ENCODE results near the gene MGST2. TPM values are rescaled to one million over a fixed set of nuclear protein-coding genes. Genes with fewer than 3 reads are reported as not detected.

The MGST2 gene
- total RNA-seq, 1 experiment from 2014 or later = 39.0 TPM

- H3K4me1 ChIP-seq (ENCODE audit: insufficient read depth, low read length) = no peaks in the 10 kb centered on the region
- no peaks in the 10 kb centered on the region for H3K79me2 ChIP-seq (ENCODE audit: low read length)
- ChIA-PET CTCF (no interaction called here), POLR2A (ENCODE audit: unreplicated experiment) (no interaction called here)
- no peak overlapping the region for H3K27ac ChIP-seq (ENCODE audit: low read length)
- no TSS peak for BruUV-seq (replicated peaks)
- H3K27me3 ChIP-seq (ENCODE audit: low read length) = no peaks in the 10 kb centered on the region
- no peaks in the 10 kb centered on the region for H3F3A ChIP-seq (ENCODE audit: low read length, unreplicated experiment)
- H3K9ac ChIP-seq (ENCODE audit: low read length) = no peak overlapping the region
- H4K20me1 ChIP-seq (ENCODE audit: low read length) = no peaks in the 10 kb centered on the region
- DNase-seq (no peak), ATAC-seq (no peak)
- TF ChIP-seq EZH2phosphoT487 (IDR thresholded peaks at IDR 0.05; ENCODE audit: borderline replicate concordance, low read length) = no peak
- TF ChIP-seq, protein P1, sequence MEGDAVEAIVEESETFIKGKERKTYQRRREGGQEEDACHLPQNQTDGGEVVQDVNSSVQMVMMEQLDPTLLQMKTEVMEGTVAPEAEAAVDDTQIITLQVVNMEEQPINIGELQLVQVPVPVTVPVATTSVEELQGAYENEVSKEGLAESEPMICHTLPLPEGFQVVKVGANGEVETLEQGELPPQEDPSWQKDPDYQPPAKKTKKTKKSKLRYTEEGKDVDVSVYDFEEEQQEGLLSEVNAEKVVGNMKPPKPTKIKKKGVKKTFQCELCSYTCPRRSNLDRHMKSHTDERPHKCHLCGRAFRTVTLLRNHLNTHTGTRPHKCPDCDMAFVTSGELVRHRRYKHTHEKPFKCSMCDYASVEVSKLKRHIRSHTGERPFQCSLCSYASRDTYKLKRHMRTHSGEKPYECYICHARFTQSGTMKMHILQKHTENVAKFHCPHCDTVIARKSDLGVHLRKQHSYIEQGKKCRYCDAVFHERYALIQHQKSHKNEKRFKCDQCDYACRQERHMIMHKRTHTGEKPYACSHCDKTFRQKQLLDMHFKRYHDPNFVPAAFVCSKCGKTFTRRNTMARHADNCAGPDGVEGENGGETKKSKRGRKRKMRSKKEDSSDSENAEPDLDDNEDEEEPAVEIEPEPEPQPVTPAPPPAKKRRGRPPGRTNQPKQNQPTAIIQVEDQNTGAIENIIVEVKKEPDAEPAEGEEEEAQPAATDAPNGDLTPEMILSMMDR (conservative IDR thresholded peaks at IDR 0.05; ENCODE audit: low read depth, low read length) = no peak
- H3K4me2 ChIP-seq (ENCODE audit: low read length) = no peak overlapping the region
- H3K36me3 ChIP-seq (ENCODE audit: low read depth, low read length) = no peaks in the 10 kb centered on the region
- H2AFZ ChIP-seq (ENCODE audit: low read length) = no peak overlapping the region
- H3K9me3 ChIP-seq (ENCODE audit: low read length) = no peaks in the 10 kb centered on the region
- intact Hi-C loops (cut with micrococcal nuclease) = no loop called here
- H3K9me2 ChIP-seq (replicated peaks; ENCODE audit: low read length) = no peaks in the 10 kb centered on the region
- H3K4me3 ChIP-seq (ENCODE audit: low read length) = no peak overlapping the region
Observed at GRCh38 chr4:139725236-139725635, 59.6 kb downstream of the MGST2 start.

DNA sequence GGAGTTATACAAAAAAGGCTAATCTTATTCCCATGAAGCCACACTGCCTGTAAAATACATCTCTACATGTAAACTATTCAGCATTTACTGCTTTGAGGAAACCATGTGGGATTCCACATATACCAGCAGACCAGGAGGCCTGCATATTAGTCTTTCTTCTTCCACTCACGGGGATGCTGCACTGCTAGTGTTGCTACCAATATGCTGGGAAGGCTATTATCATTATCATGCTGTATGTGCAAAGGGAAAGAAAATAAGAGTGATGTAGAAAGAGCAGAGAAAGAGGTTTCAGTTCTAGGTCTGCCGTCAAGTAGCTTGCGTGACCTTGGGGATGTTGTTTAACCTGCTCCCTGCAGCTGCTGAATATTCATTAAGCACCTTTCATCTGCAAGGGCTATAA, 61.0 kb downstream of the MGST2 start:
- no peak for DNase-seq
- ChIA-PET POLR2A (ENCODE audit: unreplicated experiment) (no interaction called here), CTCF (no interaction called here)
- Histone ChIP-seq H4K20me1 (ENCODE audit: low read length) (no peaks in the 10 kb centered on the region), H3K4me2 (ENCODE audit: low read length) (no peak overlapping the region), H3K27ac (ENCODE audit: low read length) (no peak overlapping the region), H3K36me3 (ENCODE audit: low read depth, low read length) (no peaks in the 10 kb centered on the region), H2AFZ (ENCODE audit: low read length) (no peak overlapping the region), H3K9me3 (ENCODE audit: low read length) (no peaks in the 10 kb centered on the region), H3F3A (ENCODE audit: low read length, unreplicated experiment) (no peaks in the 10 kb centered on the region), H3K79me2 (ENCODE audit: low read length) (no peaks in the 10 kb centered on the region), H3K27me3 (ENCODE audit: low read length) (no peaks in the 10 kb centered on the region), H3K4me1 (ENCODE audit: insufficient read depth, low read length) (no peaks in the 10 kb centered on the region), H3K9ac (ENCODE audit: low read length) (no peak overlapping the region), H3K4me3 (ENCODE audit: low read length) (no peak overlapping the region), H3K9me2 (replicated peaks; ENCODE audit: low read length) (no peaks in the 10 kb centered on the region)
- ATAC-seq = no peak
- no TSS peak for BruUV-seq (replicated peaks)
- TF ChIP-seq EZH2phosphoT487 (IDR thresholded peaks at IDR 0.05; ENCODE audit: borderline replicate concordance, low read length) (no peak), EZH2 (IDR thresholded peaks at IDR 0.05; ENCODE audit: low read length, unreplicated experiment) (no peak)
- TF ChIP-seq, protein P1 (conservative IDR thresholded peaks at IDR 0.05; ENCODE audit: low read depth, low read length) = no peak
- intact Hi-C loops (cut with micrococcal nuclease) = no loop called here

DNA sequence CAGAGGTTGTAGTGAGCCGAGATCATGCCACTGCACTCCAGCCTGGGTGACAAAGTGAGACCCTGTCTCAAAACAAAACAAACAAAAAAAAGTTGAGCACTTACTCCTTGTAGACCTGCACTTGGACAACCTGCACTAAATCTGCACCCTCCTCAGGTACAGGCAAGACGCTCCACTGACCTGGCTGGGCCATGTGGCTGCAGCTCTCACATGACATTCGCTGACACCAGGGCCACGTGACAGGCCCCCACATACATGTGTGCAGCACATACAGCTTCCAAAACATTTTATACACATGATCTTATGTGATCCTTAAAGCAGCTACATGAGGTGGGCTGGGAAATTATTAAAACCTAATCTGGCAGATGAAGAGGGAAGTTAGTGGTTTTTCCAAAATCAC, 62.5 kb downstream of the MGST2 start:
- no peaks in the 10 kb centered on the region for H3K36me3 ChIP-seq (ENCODE audit: low read depth, low read length)
- no peak overlapping the region for H3K4me3 ChIP-seq (ENCODE audit: low read length)
- intact Hi-C loops (cut with micrococcal nuclease) = no loop called here
- TF ChIP-seq, protein P1 (conservative IDR thresholded peaks at IDR 0.05; ENCODE audit: low read depth, low read length) = no peak
- TF ChIP-seq EZH2phosphoT487 (IDR thresholded peaks at IDR 0.05; ENCODE audit: borderline replicate concordance, low read length) = no peak
- TF ChIP-seq EZH2 (IDR thresholded peaks at IDR 0.05; ENCODE audit: low read length, unreplicated experiment) = no peak
- H3K27ac ChIP-seq (ENCODE audit: low read length) = no peak overlapping the region
- no peaks in the 10 kb centered on the region for H4K20me1 ChIP-seq (ENCODE audit: low read length)
- ATAC-seq (no peak), DNase-seq (no peak)
- no peak overlapping the region for H3K9ac ChIP-seq (ENCODE audit: low read length)
- no peak overlapping the region for H3K4me2 ChIP-seq (ENCODE audit: low read length)
- H3F3A ChIP-seq (ENCODE audit: low read length, unreplicated experiment) = no peaks in the 10 kb centered on the region
- no peaks in the 10 kb centered on the region for H3K79me2 ChIP-seq (ENCODE audit: low read length)
- ChIA-PET POLR2A (ENCODE audit: unreplicated experiment) (no interaction called here), CTCF (no interaction called here)
- no TSS peak for BruUV-seq (replicated peaks)
- H3K9me3 ChIP-seq (ENCODE audit: low read length) = no peaks in the 10 kb centered on the region
- H3K4me1 ChIP-seq (ENCODE audit: insufficient read depth, low read length) = no peaks in the 10 kb centered on the region
- no peaks in the 10 kb centered on the region for H3K27me3 ChIP-seq (ENCODE audit: low read length)
- no peak overlapping the region for H2AFZ ChIP-seq (ENCODE audit: low read length)
- H3K9me2 ChIP-seq (replicated peaks; ENCODE audit: low read length) = no peaks in the 10 kb centered on the region
